HG03565 (cell line): ENCODE data around the gene POP5.
A peak's percentile ranks its signal among the peaks of the same experiment; 100 is the strongest.
"Not testable (repeated sequence)": the region's sequence is repeated elsewhere in the genome, so short reads cannot be mapped to it uniquely, and the experiment has no call there.

ENCODE experiments used
- ATAC-seq: cut with Tn5 transposase; IDR thresholded peaks from one replicate; pipeline ENCODE4 v1.9.1; 2021; ENCODE audit warnings: mild to moderate bottlenecking, moderate library complexity; ENCODE audit not compliant: unreplicated experiment

POP5 gene

GRCh38 chr12:120538281-120539156 lies 42.7 kb downstream of the POP5 start:
- no peak for ATAC-seq

- ATAC-seq: no peak
These were observed 43.4 kb downstream of the POP5 start for GRCh38 chr12:120537856-120538220.

GRCh38 chr12:120536064-120536791 lies 45.0 kb downstream of the POP5 start:
- ATAC-seq: no peak

DNA sequence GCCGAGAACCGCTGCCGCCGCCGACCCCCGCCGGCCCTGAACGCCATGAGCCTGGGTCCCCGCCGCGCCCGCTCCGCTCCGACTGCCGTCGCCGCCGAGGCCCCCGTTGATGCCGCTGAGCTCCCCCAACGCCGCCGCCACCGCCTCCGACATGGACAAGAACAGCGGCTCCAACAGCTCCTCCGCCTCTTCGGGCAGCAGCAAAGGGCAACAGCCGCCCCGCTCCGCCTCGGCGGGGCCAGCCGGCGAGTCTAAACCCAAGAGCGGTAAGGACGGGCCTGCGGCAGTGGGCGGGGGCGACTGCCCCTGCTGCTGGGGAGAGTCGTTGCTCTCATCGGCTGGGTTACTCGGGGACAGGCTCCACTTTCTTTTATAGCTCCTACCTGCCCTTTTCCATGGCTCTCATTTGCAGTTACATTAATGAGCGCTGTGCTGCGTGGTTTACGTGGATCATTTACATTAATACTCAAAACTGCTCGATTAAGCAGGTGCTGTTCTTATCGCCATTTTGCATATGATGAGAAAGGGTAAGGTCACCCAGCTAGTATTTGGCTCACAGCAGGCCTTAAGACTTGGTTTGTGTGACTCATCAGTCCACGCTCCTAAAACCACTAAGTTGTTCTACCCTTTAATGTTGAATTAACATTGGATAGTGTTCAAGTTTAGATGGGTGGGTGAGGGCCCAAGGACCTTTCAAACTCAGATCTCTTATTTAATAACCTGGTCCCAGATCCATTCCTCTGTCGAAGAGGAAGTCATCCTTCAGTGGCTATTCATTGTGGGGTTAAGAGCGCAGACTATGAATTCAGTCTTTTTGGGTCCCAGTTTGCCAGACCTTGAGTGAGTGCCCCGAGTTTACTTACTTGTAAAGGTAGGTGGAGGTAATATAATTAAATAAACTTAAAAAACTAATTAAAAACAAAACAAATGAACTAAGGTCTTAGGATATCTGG lies 46.2 kb downstream of the POP5 start:
- peak; percentile 16 for ATAC-seq

- peak; percentile 55 for ATAC-seq
These were observed 46.9 kb downstream of the POP5 start, which contains the start of gene RNF10 for GRCh38 chr12:120534203-120534702. TSS of gene RNF10 (plus strand) at chr12:120534356. CDS start at chr12:120534812, 456 bp downstream.

GRCh38 chr12:120532701-120533238 lies 48.4 kb downstream of the POP5 start:
- no peak for ATAC-seq

DNA sequence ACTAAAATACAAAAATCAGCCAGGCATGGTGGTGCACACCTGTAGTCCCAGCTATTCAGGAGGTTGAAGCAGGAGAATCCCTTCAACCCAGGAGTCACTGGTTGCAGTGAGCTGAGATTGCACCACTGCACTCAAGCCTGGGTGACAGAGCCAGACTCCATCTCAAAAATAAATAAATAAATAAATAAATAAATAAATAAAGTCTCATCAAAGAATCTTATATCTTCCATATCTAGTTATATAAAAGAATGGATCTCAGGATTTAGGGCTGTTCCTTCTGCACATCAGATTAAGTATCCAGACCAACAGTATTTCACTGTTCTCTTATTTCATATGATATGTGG lies 50.8 kb downstream of the POP5 start:
- not testable (repeated sequence) for ATAC-seq

DNA sequence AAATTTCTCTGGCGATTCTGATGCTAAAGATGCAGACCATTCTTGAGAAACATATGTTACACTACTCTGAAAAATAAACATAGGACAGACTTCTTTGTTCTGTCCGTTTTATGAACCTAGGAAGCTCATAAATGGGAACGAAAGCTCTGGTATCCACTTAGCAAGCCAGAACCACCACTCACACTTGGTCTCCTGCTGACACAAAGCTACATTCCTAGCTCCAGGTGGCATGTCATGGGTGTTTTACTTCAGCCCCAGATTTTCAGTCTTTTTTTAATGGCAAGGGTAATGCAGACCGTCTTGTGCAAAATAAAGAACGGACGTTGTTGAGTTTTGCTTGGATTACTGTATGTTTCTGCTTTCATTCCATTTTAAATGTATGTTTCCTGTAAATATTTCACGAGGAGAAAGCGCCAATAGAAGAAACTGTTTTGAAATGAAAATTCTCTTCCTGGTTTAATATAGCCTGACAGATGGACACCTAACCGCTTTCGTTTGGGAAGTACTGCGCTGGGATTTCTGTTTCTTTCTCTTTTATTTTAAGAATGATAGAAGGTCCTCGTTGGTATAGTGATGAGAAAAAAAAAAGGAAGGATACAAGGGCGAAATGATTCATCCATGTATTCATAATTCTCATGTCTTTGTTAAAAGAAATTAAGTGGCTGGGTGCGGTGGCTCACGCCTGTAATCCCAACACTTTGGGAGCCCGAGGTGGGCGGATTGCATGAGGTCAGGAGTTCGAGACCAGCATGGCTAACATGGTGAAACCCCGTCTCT lies 51.4 kb downstream of the POP5 start:
- no peak for ATAC-seq

DNA sequence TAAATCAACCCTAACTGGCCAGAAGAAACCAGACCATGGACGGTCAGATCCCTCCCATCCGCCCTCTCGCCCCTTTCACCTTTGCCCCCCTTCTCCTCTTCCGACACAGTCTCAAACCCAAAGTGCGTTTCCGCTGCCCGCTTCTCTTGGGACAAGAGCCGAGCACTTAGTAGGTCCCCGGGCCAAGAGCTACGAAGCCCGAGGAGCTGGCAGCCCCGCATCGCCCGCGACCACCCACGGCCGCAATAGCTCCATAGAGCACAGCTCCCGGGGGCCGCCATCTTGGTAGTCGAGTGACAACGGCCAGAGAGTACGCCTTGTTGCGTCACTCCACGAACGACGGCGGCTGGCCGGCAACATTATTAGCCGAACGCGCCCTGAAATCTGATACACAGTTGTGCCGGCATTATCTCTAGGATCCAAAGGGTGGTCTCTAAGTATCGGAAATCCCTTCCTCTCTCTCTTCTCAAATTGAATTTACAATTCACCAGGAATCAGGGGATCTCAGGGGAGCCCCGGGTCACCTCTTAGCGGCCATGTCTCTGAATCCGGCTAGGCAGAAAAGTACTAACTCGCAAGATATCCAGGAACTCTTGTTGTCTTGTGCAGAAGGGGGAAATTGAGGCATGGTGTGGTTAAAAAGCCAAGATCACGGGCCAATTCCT lies 52.2 kb downstream of the POP5 start, which contains the start of gene COQ5:
Gene COQ5 (minus strand): TSS at position 298 of the 665 bp plus-strand sequence. CDS start 17 bp downstream, at position 281.
- ATAC-seq: peak; percentile 67
